B cell (primary cell): ENCODE results near the gene VPS13D. TPM values are rescaled to one million over a fixed set of nuclear protein-coding genes. Genes with fewer than 3 reads are reported as not detected.
"Not testable (repeated sequence)": the region's sequence is repeated elsewhere in the genome, so short reads cannot be mapped to it uniquely, and the experiment has no call there.

Experiments used
- ATAC-seq: fragments of 200-7000 bp; cut with Tn5 transposase; one replicate; pipeline ENCODE4 v1.10.0; 2021; ENCODE audit warnings: low read depth, mild to moderate bottlenecking, moderate number of reproducible peaks, moderate library complexity
- CTCF ChIA-PET: fragments of 350-600 bp; sonication (Branson Sonifier 250); formaldehyde crosslinking; loops from one replicate; lab custom pipeline; 2021; ENCODE audit warnings: antibody characterized with exemption, inconsistent platforms; lab: Charles Lee
- POLR2A ChIA-PET: fragments of 350-600 bp; sonication (Branson Sonifier 250); formaldehyde crosslinking; loops from one replicate; lab custom pipeline; 2021; ENCODE audit warnings: antibody characterized with exemption; lab: Charles Lee
- DNase-seq: peaks from one replicate; pipeline ENCODE4 v3.0.0; 2013
- H2AFZ ChIP-seq: 2 replicates; pipeline ENCODE4 v1.6.1; 2012; ENCODE audit warnings: mild to moderate bottlenecking, low read depth, low read length; ENCODE audit not compliant: insufficient read depth, poor library complexity, severe bottlenecking
- H3K27ac ChIP-seq, 2 donors: 1 replicate in 1 of 2; 2 replicates in 1 of 2; pipeline ENCODE4 v1.5.1; 2012 to 2013; ENCODE audit warnings: low read length in 2 of 2, mild to moderate bottlenecking in 2 of 2, moderate library complexity in 1 of 2
- H3K27me3 ChIP-seq, 4 experiments: fragments of 200-600 bp in 1 of 4; sonication (generic) in 1 of 4; replicated peaks in 1 of 4; 1 replicate in 2 of 4; 2 replicates in 2 of 4; pipeline versions ENCODE4 v1.6.1 to v1.7.0; 2013 to 2016; ENCODE audit warnings: low read length in 3 of 4, mild to moderate bottlenecking in 2 of 4, mixed read lengths in 1 of 4, moderate library complexity in 1 of 4; ENCODE audit not compliant: insufficient read depth in 4 of 4, control insufficient read depth in 3 of 4; ENCODE audit errors: control extremely low read depth in 1 of 4
- H3K36me3 ChIP-seq, 2 experiments: replicated peaks in 1 of 2; 1 replicate in 1 of 2; 2 replicates in 1 of 2; pipeline versions ENCODE4 v1.6.1 to v1.7.1; 2013; ENCODE audit warnings: low read length in 1 of 2; ENCODE audit not compliant: insufficient read depth in 2 of 2, control insufficient read depth in 1 of 2; ENCODE audit errors: control extremely low read depth in 1 of 2, extremely low read depth in 1 of 2
- H3K4me1 ChIP-seq, 2 donors: fragments of 200-600 bp in 1 of 2; sonication (generic) in 1 of 2; 1 replicate in 1 of 2; 2 replicates in 1 of 2; pipeline versions ENCODE4 v1.5.1 to v1.6.1; 2013 to 2017; ENCODE audit warnings: low read length in 2 of 2; ENCODE audit not compliant: control insufficient read depth in 2 of 2, insufficient read depth in 2 of 2
- H3K4me2 ChIP-seq: replicated peaks from 2 replicates; pipeline ENCODE3; 2012; ENCODE audit warnings: mild to moderate bottlenecking, low read depth, low read length; ENCODE audit not compliant: poor library complexity, severe bottlenecking
- H3K4me3 ChIP-seq, 5 experiments: fragments of 200-600 bp in 1 of 5; sonication (generic) in 1 of 5; 1 replicate in 3 of 5; 2 replicates in 2 of 5; pipeline versions ENCODE4 v1.5.1 to v1.7.0; 2011 to 2016; ENCODE audit warnings: low read length in 4 of 5, mild to moderate bottlenecking in 4 of 5, low read depth in 2 of 5, control low read depth in 1 of 5, moderate library complexity in 1 of 5; ENCODE audit not compliant: insufficient read depth in 1 of 5; ENCODE audit errors: control extremely low read depth in 1 of 5, extremely low read depth in 1 of 5
- H3K79me2 ChIP-seq: fragments of 200-600 bp; sonication (generic); one replicate; pipeline ENCODE4 v1.6.0; 2016; ENCODE audit warnings: low read length; ENCODE audit not compliant: control insufficient read depth, insufficient read depth
- H3K9ac ChIP-seq: fragments of 200-600 bp; sonication (generic); 2 replicates; pipeline ENCODE4 v1.6.1; 2017; ENCODE audit warnings: mild to moderate bottlenecking, low read length, moderate library complexity
- H3K9me3 ChIP-seq, 3 donors: one replicate each; pipeline versions ENCODE4 v1.6.1 to v1.7.1; 2013; ENCODE audit warnings: low read length in 2 of 3; ENCODE audit not compliant: control insufficient read depth in 2 of 3, insufficient read depth in 1 of 3; ENCODE audit errors: control extremely low read depth in 1 of 3
- H4K20me1 ChIP-seq: 2 replicates; pipeline ENCODE4 v1.6.0; 2012; ENCODE audit warnings: mild to moderate bottlenecking, low read length; ENCODE audit not compliant: insufficient read depth, control insufficient read depth, poor library complexity, severe bottlenecking
- H3K27ac Mint-ChIP-seq: one replicate; pipeline ENCODE4 v1.8.0; 2021; ENCODE audit warnings: mixed read lengths
- H3K27me3 Mint-ChIP-seq: one replicate; pipeline ENCODE4 v1.8.0; 2021; ENCODE audit warnings: mixed read lengths
- H3K4me1 Mint-ChIP-seq: one replicate; pipeline ENCODE4 v1.8.0; 2021; ENCODE audit warnings: mixed read lengths
- H3K4me3 Mint-ChIP-seq: one replicate; pipeline ENCODE4 v1.8.0; 2021; ENCODE audit warnings: mixed read lengths
- H3K9me3 Mint-ChIP-seq: one replicate; pipeline ENCODE4 v1.8.0; 2022; ENCODE audit warnings: mixed read lengths; ENCODE audit not compliant: insufficient read depth
- EZH2 ChIP-seq: IDR thresholded peaks from 2 replicates; pipeline ENCODE4 v1.6.1; 2012; ENCODE audit warnings: borderline replicate concordance, low read depth, mild to moderate bottlenecking, moderate library complexity, low read length; ENCODE audit not compliant: insufficient read depth, poor library complexity, severe bottlenecking
- WGBS: methylation state at CpG from one replicate; pipeline ENCODE4 v1.1.5; 2013; ENCODE audit warnings: missing lambda C conversion rate; ENCODE audit not compliant: insufficient coverage; 5-methylcytosine and 5-hydroxymethylcytosine counted together
- intact Hi-C: fragments of 100-400 bp; cut with micrococcal nuclease; formaldehyde crosslinking; loops from one replicate; pipeline ENCODE4 v1.10.0; 2022
- polyA plus RNA-seq: library from polyadenylated mRNA; depleted of rRNA; stranded (reverse); fragments of >200 nt; gene quantifications from 2 replicates; pipeline ENCODE4 v1.2.3, GENCODE V29; 2012
- total RNA-seq, 2 donors: library from RNA; stranded (reverse); fragments of 120-200 nt in 1 of 2; gene quantifications; 1 replicate in 1 of 2; 2 replicates in 1 of 2; pipeline versions ENCODE4 v1.2.3 to v1.2.4, GENCODE V29; 2013 to 2022
- TF ChIP-seq, protein P1 (sequence below): fragments of 200-600 bp; IDR thresholded peaks from one replicate; pipeline ENCODE4 v1.8.0; 2022; ENCODE audit warnings: antibody characterized with exemption, mild to moderate bottlenecking

Gene VPS13D
- total and polyA plus RNA-seq, 2 donors (not counting 1 experiment from before 2014, with no cell fraction given): 29.9 to 104 TPM

DNA sequence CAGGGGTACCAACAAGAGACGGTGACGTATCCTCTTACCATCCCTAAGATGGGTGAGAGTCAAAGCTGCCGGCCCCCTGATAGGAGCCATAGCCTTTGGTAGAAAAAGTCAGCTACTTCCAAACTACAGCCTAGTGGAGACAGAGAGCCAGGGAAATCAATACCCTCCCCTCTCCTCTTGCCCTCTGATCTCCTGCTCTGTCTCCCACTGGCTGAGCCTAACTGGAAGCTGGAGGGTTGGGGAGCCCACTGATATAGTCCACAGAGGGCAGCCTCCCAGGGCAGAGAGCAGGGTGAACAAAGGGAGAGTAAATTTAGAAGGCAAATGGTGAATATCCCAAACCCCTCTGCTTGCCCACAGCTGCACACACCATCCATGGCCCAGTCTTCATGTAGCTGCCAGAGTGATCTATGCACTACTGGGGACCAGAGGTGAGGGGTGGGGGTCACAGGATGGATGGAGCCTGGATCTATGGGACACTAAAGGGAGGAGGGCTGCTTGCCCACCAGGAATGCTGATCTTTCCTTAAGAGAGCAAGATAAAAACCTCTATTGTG, 308.2 kb downstream of the VPS13D start:
- CTCF ChIA-PET: no interaction called here
- Mint-ChIP-seq H3K27ac (no peak overlapping the region), H3K4me3 (no peak overlapping the region), H3K4me1 (no peaks in the 10 kb centered on the region), H3K27me3 (peaks cover 12% of the 10 kb centered on the region), H3K9me3 (peaks cover 12% of the 10 kb centered on the region)
- Histone ChIP-seq H3K4me2 (no peak overlapping the region), H3K9ac (no peak overlapping the region), H3K79me2 (no peaks in the 10 kb centered on the region), H3K27me3 (peaks cover 0 to 7% (median 0%) of the 10 kb centered on the region in 4 experiments), H2AFZ (no peak overlapping the region), H3K4me3 (no peak overlapping the region), H3K4me1 (no peaks in the 10 kb centered on the region), H3K36me3 (no peaks in the 10 kb centered on the region), H4K20me1 (no peaks in the 10 kb centered on the region), H3K9me3 (peaks cover 0 to 14% (median 6%) of the 10 kb centered on the region in 3 donors), H3K27ac (no peak overlapping the region)
- ATAC-seq (no peak), DNase-seq (no peak)
- WGBS: 88% methylated on average over 1 of the region's 3 CpGs
- no peak for TF ChIP-seq EZH2
- TF ChIP-seq, protein P1, sequence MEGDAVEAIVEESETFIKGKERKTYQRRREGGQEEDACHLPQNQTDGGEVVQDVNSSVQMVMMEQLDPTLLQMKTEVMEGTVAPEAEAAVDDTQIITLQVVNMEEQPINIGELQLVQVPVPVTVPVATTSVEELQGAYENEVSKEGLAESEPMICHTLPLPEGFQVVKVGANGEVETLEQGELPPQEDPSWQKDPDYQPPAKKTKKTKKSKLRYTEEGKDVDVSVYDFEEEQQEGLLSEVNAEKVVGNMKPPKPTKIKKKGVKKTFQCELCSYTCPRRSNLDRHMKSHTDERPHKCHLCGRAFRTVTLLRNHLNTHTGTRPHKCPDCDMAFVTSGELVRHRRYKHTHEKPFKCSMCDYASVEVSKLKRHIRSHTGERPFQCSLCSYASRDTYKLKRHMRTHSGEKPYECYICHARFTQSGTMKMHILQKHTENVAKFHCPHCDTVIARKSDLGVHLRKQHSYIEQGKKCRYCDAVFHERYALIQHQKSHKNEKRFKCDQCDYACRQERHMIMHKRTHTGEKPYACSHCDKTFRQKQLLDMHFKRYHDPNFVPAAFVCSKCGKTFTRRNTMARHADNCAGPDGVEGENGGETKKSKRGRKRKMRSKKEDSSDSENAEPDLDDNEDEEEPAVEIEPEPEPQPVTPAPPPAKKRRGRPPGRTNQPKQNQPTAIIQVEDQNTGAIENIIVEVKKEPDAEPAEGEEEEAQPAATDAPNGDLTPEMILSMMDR: no peak
- intact Hi-C loops: no loop called here
- POLR2A ChIA-PET: no interaction called here

GRCh38 chr1:12538536-12538935, 308.7 kb downstream of the VPS13D start:
- H3K27me3 ChIP-seq, POLR2A ChIA-PET, H3K4me1 ChIP-seq, H4K20me1 ChIP-seq, H3K4me3 ChIP-seq, H2AFZ ChIP-seq, H3K4me1 Mint-ChIP-seq, H3K4me2 ChIP-seq, CTCF ChIA-PET, H3K9ac ChIP-seq, ATAC-seq, H3K36me3 ChIP-seq, DNase-seq, H3K27ac ChIP-seq, H3K79me2 ChIP-seq, H3K27ac Mint-ChIP-seq, intact Hi-C loops, H3K4me3 Mint-ChIP-seq: not testable (repeated sequence)
- Mint-ChIP-seq H3K27me3 (peaks cover 12% of the 10 kb centered on the region), H3K9me3 (peaks cover 12% of the 10 kb centered on the region)
- WGBS: 71% methylated on average over 2 of the region's 3 CpGs
- H3K9me3 ChIP-seq: peaks cover 0 to 14% (median 6%) of the 10 kb centered on the region in 3 donors
